ENCODE measurements around the gene TNXB.

DNA sequence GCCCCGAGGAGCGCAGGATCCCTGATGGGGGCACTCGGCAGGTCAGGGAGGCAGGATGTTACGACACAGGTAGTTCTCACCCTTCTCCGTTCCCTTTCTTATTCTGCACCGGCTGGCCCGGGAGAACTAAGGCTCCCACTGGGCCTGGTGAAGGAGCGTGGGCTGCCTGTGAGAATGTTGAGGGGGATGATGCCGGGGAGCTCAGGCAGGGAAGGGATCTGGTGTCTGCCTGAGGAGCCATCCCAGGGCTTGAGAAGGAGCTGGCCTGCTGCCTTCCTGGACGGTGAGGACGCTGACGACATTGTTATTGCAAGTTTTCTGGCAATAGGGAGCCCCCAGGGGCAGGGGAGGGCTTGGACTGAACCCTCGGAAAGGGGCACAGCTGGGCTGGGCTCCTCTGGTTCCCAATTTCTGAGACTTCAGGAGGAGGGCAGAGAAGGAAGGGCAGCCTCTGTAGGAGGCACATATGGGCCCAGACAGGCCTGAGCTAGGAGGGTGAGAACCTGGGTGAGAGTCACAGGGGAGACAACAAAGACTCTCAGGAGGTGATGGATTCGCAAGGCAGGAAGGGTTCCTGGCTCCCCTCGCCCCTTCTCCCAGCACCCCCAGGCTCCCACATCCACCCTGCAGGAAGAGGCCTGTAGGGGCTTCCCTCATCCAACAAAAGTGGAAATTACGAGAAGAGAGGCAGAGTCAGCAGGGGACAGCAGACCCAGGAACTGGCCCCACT, 38.2 kb downstream of the TNXB start:
- TF ChIP-seq CTCF (IDR thresholded peaks at IDR 0.05) (no peak), POLR2A (IDR thresholded peaks at IDR 0.05) (no peak), POLR2AphosphoS5 (IDR thresholded peaks at IDR 0.05) (peak in 1 of 3 donors; percentile 68)
